OCI-LY1 (cell line): ENCODE results near the gene GLIS1.

Experiments used
- CTCF ChIP-seq: fragments of 200-600 bp; sonication (generic), shearing (Covaris generic); IDR thresholded peaks from 2 replicates; pipeline ENCODE4 v1.5.1; 2017; ENCODE audit warnings: mild to moderate bottlenecking, antibody characterized with exemption, low read length, moderate library complexity, mixed read lengths
- EZH2 ChIP-seq: fragments of 200-600 bp; sonication (generic), shearing (Covaris generic); IDR thresholded peaks from 2 replicates; pipeline ENCODE4 v1.8.0; 2017; ENCODE audit warnings: borderline replicate concordance, mixed run types, mild to moderate bottlenecking, antibody characterized with exemption, low read length, moderate library complexity, mixed read lengths

DNA sequence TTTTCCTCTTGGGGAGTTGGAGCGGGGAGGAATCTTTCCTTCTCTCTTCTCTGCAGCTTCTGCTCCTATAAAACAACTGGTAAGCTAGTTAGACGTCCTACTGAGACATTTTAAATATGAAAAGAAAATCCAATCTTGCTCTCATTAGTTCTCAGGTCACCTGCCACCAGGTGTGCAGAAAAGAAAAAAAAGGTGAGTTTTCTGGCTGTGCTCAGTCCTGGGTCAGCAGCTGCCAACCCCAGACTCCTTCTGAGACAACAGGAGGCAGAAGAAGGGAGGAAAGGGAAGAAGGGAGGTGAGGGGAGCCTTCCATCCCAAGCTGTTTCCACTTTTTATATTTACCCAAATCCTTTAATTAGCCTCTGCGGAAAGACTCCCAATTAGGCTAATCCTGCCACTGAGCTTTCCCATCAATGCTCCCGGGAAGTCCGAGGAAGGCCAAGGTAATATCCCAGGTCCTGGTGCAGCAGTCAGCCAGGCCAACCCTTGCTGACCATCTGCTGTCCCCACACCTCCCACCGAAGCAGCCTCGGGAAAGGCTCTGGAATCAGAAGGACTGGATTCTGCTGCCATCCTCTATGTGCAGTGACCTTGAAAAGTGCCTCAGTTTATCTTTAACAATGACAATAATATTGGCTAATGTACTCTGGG lies 33.4 kb downstream of the GLIS1 start:
- TF ChIP-seq CTCF (no peak), EZH2 (no peak)
